Naive thymus-derived CD4-positive, alpha-beta T cell (primary cell): ENCODE results near the gene RNF208. TPM values are rescaled to one million over a fixed set of nuclear protein-coding genes. Genes with fewer than 3 reads are reported as not detected.

Source experiments
- ATAC-seq: fragments of 150-1000 bp; cut with Tn5 transposase; 2 replicates; pipeline ENCODE4 v1.10.0; 2021; ENCODE audit warnings: mild to moderate bottlenecking, moderate library complexity
- CTCF ChIA-PET: fragments of 350-600 bp; sonication (Branson Sonifier 250); formaldehyde crosslinking; loops from one replicate; lab custom pipeline; 2021; ENCODE audit warnings: antibody characterized with exemption; lab: Charles Lee
- POLR2A ChIA-PET: fragments of 350-600 bp; sonication (Branson Sonifier 250); formaldehyde crosslinking; loops from one replicate; lab custom pipeline; 2021; ENCODE audit warnings: antibody characterized with exemption, inconsistent platforms; lab: Charles Lee
- DNase-seq, 9 donors: peaks; one replicate each; pipeline versions ENCODE4 v3.0.0 to v3.0.0-alpha.2; 2020 to 2022; ENCODE audit warnings: mixed read lengths in 1 of 9
- H3K27ac ChIP-seq: one replicate; pipeline ENCODE4 v1.7.0; 2013; ENCODE audit warnings: mild to moderate bottlenecking, low read depth, low read length, moderate library complexity
- H3K27me3 ChIP-seq, 2 donors: one replicate each; pipeline ENCODE4 v1.7.0; 2013; ENCODE audit warnings: low read length in 2 of 2, mild to moderate bottlenecking in 2 of 2, moderate library complexity in 2 of 2; ENCODE audit not compliant: control insufficient read depth in 2 of 2, insufficient read depth in 2 of 2
- H3K36me3 ChIP-seq, 3 experiments: 1 replicate in 2 of 3; 2 replicates in 1 of 3; pipeline ENCODE4 v1.7.0; 2013; ENCODE audit warnings: low read length in 3 of 3, mild to moderate bottlenecking in 3 of 3, moderate library complexity in 1 of 3; ENCODE audit not compliant: insufficient read depth in 3 of 3, control insufficient read depth in 2 of 3
- H3K4me1 ChIP-seq, 2 donors: one replicate each; pipeline ENCODE4 v1.7.0; 2013; ENCODE audit warnings: low read length in 2 of 2, mild to moderate bottlenecking in 2 of 2, moderate library complexity in 1 of 2; ENCODE audit not compliant: control insufficient read depth in 2 of 2, insufficient read depth in 2 of 2
- H3K4me3 ChIP-seq: 2 replicates; pipeline ENCODE4 v1.7.0; 2013; ENCODE audit warnings: mild to moderate bottlenecking, low read length
- H3K9me3 ChIP-seq, 3 experiments: 1 replicate in 2 of 3; 2 replicates in 1 of 3; pipeline ENCODE4 v1.7.0; 2013; ENCODE audit warnings: low read length in 3 of 3; ENCODE audit not compliant: control insufficient read depth in 2 of 3
- H3K27ac Mint-ChIP-seq, 9 donors: one replicate each; pipeline ENCODE4 v1.8.0; 2020 to 2022; ENCODE audit warnings: mixed read lengths in 9 of 9, mild to moderate bottlenecking in 8 of 9, moderate library complexity in 5 of 9, inconsistent platforms in 2 of 9
- H3K27me3 Mint-ChIP-seq, 5 donors: one replicate each; pipeline ENCODE4 v1.8.0; 2021 to 2022; ENCODE audit warnings: mixed read lengths in 5 of 5, mild to moderate bottlenecking in 1 of 5
- H3K36me3 Mint-ChIP-seq, 5 donors: one replicate each; pipeline ENCODE4 v1.8.0; 2020 to 2022; ENCODE audit warnings: mixed read lengths in 5 of 5, mild to moderate bottlenecking in 3 of 5, inconsistent platforms in 1 of 5
- H3K4me1 Mint-ChIP-seq, 7 donors: one replicate each; pipeline ENCODE4 v1.8.0; 2020 to 2022; ENCODE audit warnings: mixed read lengths in 7 of 7, mild to moderate bottlenecking in 3 of 7, inconsistent platforms in 1 of 7
- H3K4me3 Mint-ChIP-seq, 10 donors: one replicate each; pipeline ENCODE4 v1.8.0; 2020 to 2022; ENCODE audit warnings: mild to moderate bottlenecking in 10 of 10, mixed read lengths in 10 of 10, moderate library complexity in 6 of 10, inconsistent platforms in 2 of 10
- H3K9me3 Mint-ChIP-seq, 11 donors: one replicate each; pipeline ENCODE4 v1.8.0; 2020 to 2022; ENCODE audit warnings: mixed read lengths in 11 of 11, mild to moderate bottlenecking in 4 of 11, inconsistent platforms in 1 of 11, moderate library complexity in 1 of 11
- intact Hi-C, 2 donors: fragments of 100-400 bp; cut with micrococcal nuclease; formaldehyde crosslinking; loops; one replicate each; pipeline ENCODE4 v1.15.1; 2023
- polyA plus RNA-seq, 2 donors: library from polyadenylated mRNA; unstranded; fragments of 300-500 nt; fragmentation: Illumina TruSeq; gene quantifications; one replicate each; pipeline ENCODE4 v1.2.3, GENCODE V29; 2021
- total RNA-seq, 6 experiments: library from RNA in 5 of 6; stranded (reverse) in 5 of 6; gene quantifications; 1 replicate in 5 of 6; 2 replicates in 1 of 6; pipeline ENCODE4 v1.2.3 and lab custom pipeline; 2021 to 2026

Gene RNF208
- total and polyA plus RNA-seq, 7 experiments from 2014 or later: 0.85 to 4.3 (median 1.2) TPM; not detected in 2

DNA sequence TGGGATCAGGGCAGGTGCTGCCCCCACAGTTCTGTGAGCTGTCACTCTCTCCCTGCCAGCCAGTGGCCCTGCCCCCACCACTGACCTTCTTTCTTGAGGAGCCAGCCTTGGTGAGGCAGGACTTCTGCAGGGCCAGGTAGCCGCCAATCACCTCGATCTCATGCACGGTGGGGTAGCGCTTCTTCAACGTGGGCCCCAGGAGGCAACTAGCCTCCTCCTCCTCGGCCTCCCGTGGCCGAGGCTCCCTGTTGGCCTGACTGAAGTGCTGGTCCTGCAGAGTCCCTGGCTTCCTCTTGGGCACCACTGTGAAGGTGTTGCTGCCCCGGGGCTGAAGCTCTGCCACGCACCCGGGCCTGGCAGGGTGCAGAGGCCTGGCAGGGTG, 23.1 kb downstream of the RNF208 start:
- intact Hi-C loops: no loop called here
- ChIA-PET CTCF (no interaction called here), POLR2A (interaction anchor here (0.6 to 3.4 kb wide), 6 partner anchors 10 to 375 kb away, joined by 3 to 16 read pairs (median 4); partner anchors contain the start of genes CYSRT1, MAN1B1, SSNA1 and TUBB4B)
- Histone ChIP-seq H3K27ac (no peak overlapping the region), H3K4me1 (peaks cover 7 to 13% of the 10 kb centered on the region in 2 donors), H3K9me3 (no peaks in the 10 kb centered on the region), H3K4me3 (no peak overlapping the region), H3K36me3 (no peaks in the 10 kb centered on the region), H3K27me3 (no peaks in the 10 kb centered on the region)
- Mint-ChIP-seq H3K36me3 (no peaks in the 10 kb centered on the region), H3K27me3 (no peaks in the 10 kb centered on the region), H3K27ac (no peak overlapping the region), H3K9me3 (no peaks in the 10 kb centered on the region), H3K4me1 (peaks cover 10 to 24% (median 14%) of the 10 kb centered on the region in 7 donors), H3K4me3 (peak overlapping the region in 3 of 10 donors; percentile 25 to 81 (median 56))
- DNase-seq (no peak), ATAC-seq (no peak)

DNA sequence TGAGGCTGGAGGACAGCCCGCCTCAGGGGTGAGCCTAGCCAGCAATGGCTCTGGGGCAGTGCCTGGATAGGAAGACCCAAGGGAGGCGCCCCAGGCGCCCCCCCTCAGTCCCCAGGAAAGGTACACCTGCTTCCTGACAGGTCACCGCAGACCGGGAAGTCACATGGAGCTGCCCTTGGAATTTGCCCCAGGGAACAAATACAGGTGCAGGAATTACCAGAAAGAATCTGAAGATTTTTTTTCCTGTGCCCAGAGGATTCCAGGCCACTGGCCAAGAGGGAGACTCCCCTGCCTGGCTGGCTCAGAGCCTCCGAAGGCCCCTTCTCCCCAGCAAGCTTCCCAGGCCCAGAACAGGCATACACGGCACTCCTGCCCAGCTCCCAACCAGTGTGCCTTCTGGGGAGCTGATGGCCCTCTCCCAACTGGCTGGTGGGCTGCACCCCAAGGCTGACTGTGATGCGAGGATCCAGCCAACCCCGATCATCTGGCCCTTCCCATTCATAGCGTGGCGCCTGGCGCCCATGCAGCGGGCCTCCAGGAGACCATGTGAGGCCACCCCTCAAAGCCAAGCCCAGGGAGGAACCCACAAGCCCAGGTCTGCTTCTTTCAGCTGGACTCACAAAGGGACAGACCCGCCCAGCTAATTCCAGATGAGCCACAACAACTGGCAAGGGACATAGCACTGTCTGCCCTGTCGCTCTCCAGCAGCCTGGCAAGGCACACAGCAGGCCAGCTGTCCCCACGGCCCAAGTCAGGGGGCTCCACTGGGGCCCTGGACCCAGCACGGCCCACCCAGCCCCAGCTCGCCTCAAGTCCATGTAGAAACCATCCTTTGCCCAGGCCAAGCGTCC, 23.8 kb downstream of the RNF208 start:
- no peak for DNase-seq
- no peaks in the 10 kb centered on the region for H3K27me3 Mint-ChIP-seq
- Histone ChIP-seq H3K27ac (no peak overlapping the region), H3K4me1 (peaks cover 6 to 8% of the 10 kb centered on the region in 2 donors), H3K36me3 (no peaks in the 10 kb centered on the region), H3K27me3 (no peaks in the 10 kb centered on the region), H3K9me3 (no peaks in the 10 kb centered on the region), H3K4me3 (no peak overlapping the region)
- peak overlapping the region in 5 of 10 donors; percentile 12 to 81 (median 42) for H3K4me3 Mint-ChIP-seq
- ChIA-PET POLR2A (interaction anchor here (0.6 to 3.4 kb wide), 7 partner anchors 9 to 386 kb away, joined by 3 to 16 read pairs (median 4); partner anchors contain the start of genes CYSRT1, MAN1B1 and SSNA1), CTCF (no interaction called here)
- intact Hi-C loops: no loop called here
- peaks cover 9 to 21% (median 11%) of the 10 kb centered on the region in 7 donors for H3K4me1 Mint-ChIP-seq
- no peaks in the 10 kb centered on the region for H3K36me3 Mint-ChIP-seq
- H3K9me3 Mint-ChIP-seq: no peaks in the 10 kb centered on the region
- H3K27ac Mint-ChIP-seq: no peak overlapping the region
- no peak for ATAC-seq

DNA sequence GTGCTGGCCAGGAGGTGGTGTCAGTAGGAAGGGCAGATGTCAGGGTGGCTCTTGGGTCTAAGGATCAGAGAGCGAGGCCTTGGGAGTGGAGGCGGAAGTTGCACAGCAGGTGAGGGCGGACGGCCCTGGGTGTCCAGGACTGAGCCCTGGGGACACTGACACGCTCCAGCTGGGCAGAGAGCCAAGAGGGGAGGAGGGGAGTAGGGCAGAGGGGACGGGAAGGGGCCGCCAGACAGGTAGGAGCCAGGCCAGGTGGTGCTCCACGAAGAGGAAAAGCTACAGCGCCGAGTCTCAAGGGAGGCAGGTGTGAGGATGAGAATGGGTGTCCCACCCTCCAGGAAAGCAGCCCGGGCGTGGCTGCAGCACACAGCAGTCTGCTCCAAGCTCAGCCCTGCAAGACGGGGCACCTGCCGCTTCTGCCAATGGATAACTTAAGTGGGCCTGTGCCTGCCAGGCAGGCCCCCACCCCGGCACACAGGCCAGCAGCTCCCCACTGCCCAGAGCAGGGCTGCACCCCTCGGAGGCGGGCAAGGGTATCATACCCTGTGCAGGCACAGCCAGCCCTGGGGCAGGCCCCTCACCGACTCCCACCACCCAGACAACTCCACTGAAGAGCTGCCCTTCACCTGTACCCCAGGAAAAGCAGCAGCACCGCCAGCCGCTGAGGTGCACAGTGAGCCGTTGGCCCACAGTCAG, 26.4 kb downstream of the RNF208 start:
- Mint-ChIP-seq H3K36me3 (peaks cover 0 to 4% (median 0%) of the 10 kb centered on the region in 5 donors), H3K4me3 (no peak overlapping the region), H3K9me3 (no peaks in the 10 kb centered on the region), H3K27me3 (no peaks in the 10 kb centered on the region), H3K27ac (no peak overlapping the region), H3K4me1 (peaks cover 0 to 11% (median 4%) of the 10 kb centered on the region in 7 donors)
- Histone ChIP-seq H3K27me3 (no peaks in the 10 kb centered on the region), H3K27ac (no peak overlapping the region), H3K4me1 (no peaks in the 10 kb centered on the region), H3K4me3 (no peak overlapping the region), H3K36me3 (peaks cover 0 to 9% (median 0%) of the 10 kb centered on the region in 3 experiments), H3K9me3 (no peaks in the 10 kb centered on the region)
- POLR2A ChIA-PET: interaction anchor here (0.6 to 1.6 kb wide), 3 partner anchors 9 to 199 kb away, joined by 3 to 5 read pairs (median 4); partner anchors contain the start of genes CLIC3 and TMEM203
- no peak for ATAC-seq
- DNase-seq: no peak
- intact Hi-C loops: no loop called here
- CTCF ChIA-PET: no interaction called here

DNA sequence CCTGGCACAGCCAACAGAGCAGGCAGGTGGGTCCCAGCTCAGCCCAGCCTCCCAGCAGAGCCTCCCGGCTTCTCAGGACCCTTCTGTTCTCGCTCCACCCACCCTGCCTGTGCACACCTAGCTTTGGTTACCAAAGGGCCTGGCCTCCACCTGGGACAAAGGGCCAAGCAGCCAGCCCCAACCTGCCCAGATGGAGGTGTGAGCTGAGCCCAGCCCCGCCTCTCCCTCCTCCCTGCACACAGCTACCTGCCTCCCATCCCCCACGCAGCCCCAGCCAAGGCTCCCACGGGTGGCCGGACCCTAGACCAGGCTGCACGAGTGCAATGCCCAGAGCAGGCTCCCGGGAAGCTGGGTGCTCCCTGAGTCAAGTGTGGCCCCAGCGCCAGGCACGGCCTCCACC, 27.1 kb downstream of the RNF208 start:
- Histone ChIP-seq H3K27ac (no peak overlapping the region), H3K27me3 (no peaks in the 10 kb centered on the region), H3K9me3 (no peaks in the 10 kb centered on the region), H3K36me3 (peaks cover 0 to 16% (median 0%) of the 10 kb centered on the region in 3 experiments), H3K4me3 (no peak overlapping the region), H3K4me1 (peaks cover under 1 to 4% of the 10 kb centered on the region in 2 donors)
- ATAC-seq (no peak), DNase-seq (no peak)
- peaks cover 0 to 17% (median 7%) of the 10 kb centered on the region in 7 donors for H3K4me1 Mint-ChIP-seq
- H3K36me3 Mint-ChIP-seq: peaks cover 0 to 4% (median 0%) of the 10 kb centered on the region in 5 donors
- intact Hi-C loops: no loop called here
- no peaks in the 10 kb centered on the region for H3K9me3 Mint-ChIP-seq
- H3K27ac Mint-ChIP-seq: no peak overlapping the region
- no peak overlapping the region for H3K4me3 Mint-ChIP-seq
- POLR2A ChIA-PET: interaction anchor here (10.4 kb wide), 1 partner anchor 10 kb away, joined by 136 read pairs; the partner anchor contains the start of genes NDOR1, TMEM203 and TPRN
- CTCF ChIA-PET: no interaction called here
- no peaks in the 10 kb centered on the region for H3K27me3 Mint-ChIP-seq

DNA sequence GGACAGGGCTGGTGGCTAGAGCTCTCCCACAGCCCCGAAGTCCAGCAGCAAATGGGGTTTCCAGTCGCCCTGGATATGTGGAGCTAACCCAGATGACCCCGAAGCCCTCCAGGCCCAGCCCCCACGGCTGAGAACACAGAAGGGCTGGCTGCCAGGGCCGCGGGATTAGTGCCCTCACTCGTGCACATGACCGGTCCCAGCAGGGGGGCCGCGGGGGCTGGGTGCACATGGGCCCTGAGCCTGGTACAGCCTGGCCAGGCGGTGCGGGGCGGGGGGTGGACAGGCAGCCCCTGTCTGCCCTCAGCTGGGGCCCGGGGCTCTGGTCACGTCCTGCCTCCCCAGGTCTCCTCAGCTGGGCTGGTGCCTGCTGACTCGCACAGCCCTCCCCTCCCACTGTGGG, 27.7 kb downstream of the RNF208 start:
- peaks cover 0 to 20% (median 0%) of the 10 kb centered on the region in 3 experiments for H3K36me3 ChIP-seq
- H3K9me3 Mint-ChIP-seq: no peaks in the 10 kb centered on the region
- peaks cover 0 to 4% (median 0%) of the 10 kb centered on the region in 5 donors for H3K36me3 Mint-ChIP-seq
- H3K4me3 ChIP-seq: no peak overlapping the region
- ATAC-seq (no peak), DNase-seq (no peak)
- H3K27ac Mint-ChIP-seq: no peak overlapping the region
- intact Hi-C loops: no loop called here
- no peaks in the 10 kb centered on the region for H3K9me3 ChIP-seq
- peaks cover 0 to 22% (median 8%) of the 10 kb centered on the region in 7 donors for H3K4me1 Mint-ChIP-seq
- H3K27me3 Mint-ChIP-seq: no peaks in the 10 kb centered on the region
- H3K27me3 ChIP-seq: no peaks in the 10 kb centered on the region
- POLR2A ChIA-PET: interaction anchor here (1.3 to 10.4 kb wide), 2 partner anchors 10 to 29 kb away, joined by 4 to 136 read pairs; partner anchors contain the start of genes NDOR1, TMEM203 and TPRN
- no peak overlapping the region for H3K27ac ChIP-seq
- H3K4me3 Mint-ChIP-seq: no peak overlapping the region
- CTCF ChIA-PET: no interaction called here
- H3K4me1 ChIP-seq: peaks cover 6 to 9% of the 10 kb centered on the region in 2 donors

DNA sequence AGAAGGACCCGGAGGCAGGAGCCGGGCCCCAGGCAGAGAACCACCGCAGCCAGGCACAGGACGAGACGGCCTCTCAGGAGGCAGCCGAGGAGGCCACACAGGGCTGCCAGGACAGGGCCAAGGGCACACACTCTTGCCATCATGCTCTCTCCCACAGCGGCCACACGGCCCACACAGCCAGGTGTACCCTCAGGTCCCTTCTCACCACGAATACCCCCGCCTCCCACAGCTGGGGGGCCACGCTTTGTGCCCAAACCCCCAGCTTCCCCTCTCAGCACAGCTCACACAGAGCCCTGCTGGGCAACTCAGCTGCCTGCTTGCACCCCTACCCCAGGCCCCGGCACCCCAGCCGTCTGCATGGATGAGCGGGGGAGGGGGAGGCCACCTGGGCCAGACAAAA, 28.3 kb downstream of the RNF208 start:
- peaks cover 0 to 20% (median 0%) of the 10 kb centered on the region in 3 experiments for H3K36me3 ChIP-seq
- DNase-seq (no peak), ATAC-seq (no peak)
- CTCF ChIA-PET: interaction anchor here (0.6 kb wide), 1 partner anchor 562 kb away, joined by 3 read pairs; no protein-coding TSS in a partner anchor
- Mint-ChIP-seq H3K36me3 (peaks cover 0 to 6% (median 0%) of the 10 kb centered on the region in 5 donors), H3K4me3 (no peak overlapping the region), H3K4me1 (peaks cover 0 to 27% (median 13%) of the 10 kb centered on the region in 7 donors), H3K27ac (no peak overlapping the region), H3K27me3 (no peaks in the 10 kb centered on the region), H3K9me3 (peaks cover 0 to 2% (median 0%) of the 10 kb centered on the region in 11 donors)
- intact Hi-C loops: no loop called here
- POLR2A ChIA-PET: interaction anchor here (1.3 to 10.4 kb wide), 2 partner anchors 11 to 29 kb away, joined by 4 to 136 read pairs; partner anchors contain the start of genes NDOR1, TMEM203 and TPRN
- no peak overlapping the region for H3K27ac ChIP-seq
- peaks cover 11 to 13% of the 10 kb centered on the region in 2 donors for H3K4me1 ChIP-seq
- no peaks in the 10 kb centered on the region for H3K27me3 ChIP-seq
- H3K9me3 ChIP-seq: no peaks in the 10 kb centered on the region
- no peak overlapping the region for H3K4me3 ChIP-seq
